ENCODE results near the gene MTNR1A.

Gene MTNR1A

GRCh38 chr4:186499467-186499866, 55.9 kb downstream of the MTNR1A start:
- no peaks in the 10 kb centered on the region for H3K36me3 ChIP-seq
- no peak for TF ChIP-seq CTCF (IDR thresholded peaks at IDR 0.05; ENCODE audit: low read depth, low read length)
- no peaks in the 10 kb centered on the region for H3K9me3 ChIP-seq
- no peaks in the 10 kb centered on the region for H3K4me1 ChIP-seq
- no peak for DNase-seq
- H3K27me3 ChIP-seq = no peaks in the 10 kb centered on the region
- H3K4me3 ChIP-seq (ENCODE audit: low read depth, low read length) = no peak overlapping the region

GRCh38 chr4:186497043-186497442, 58.3 kb downstream of the MTNR1A start:
- no peak for DNase-seq
- Histone ChIP-seq H3K4me1 (no peaks in the 10 kb centered on the region), H3K27me3 (no peaks in the 10 kb centered on the region), H3K9me3 (no peaks in the 10 kb centered on the region), H3K4me3 (ENCODE audit: low read depth, low read length) (no peak overlapping the region), H3K36me3 (no peaks in the 10 kb centered on the region)
- no peak for TF ChIP-seq CTCF (IDR thresholded peaks at IDR 0.05; ENCODE audit: low read depth, low read length)

GRCh38 chr4:186494496-186494895, 60.9 kb downstream of the MTNR1A start:
- no peak for TF ChIP-seq CTCF (IDR thresholded peaks at IDR 0.05; ENCODE audit: low read depth, low read length)
- no peak for DNase-seq
- no peak overlapping the region for H3K4me3 ChIP-seq (ENCODE audit: low read depth, low read length)
- H3K27me3 ChIP-seq = no peaks in the 10 kb centered on the region
- H3K36me3 ChIP-seq = no peaks in the 10 kb centered on the region
- no peaks in the 10 kb centered on the region for H3K9me3 ChIP-seq
- no peaks in the 10 kb centered on the region for H3K4me1 ChIP-seq

- Histone ChIP-seq H3K36me3 (no peaks in the 10 kb centered on the region), H3K9me3 (no peaks in the 10 kb centered on the region)
- TF ChIP-seq CTCF (IDR thresholded peaks at IDR 0.05; ENCODE audit: low read depth, low read length) = no peak
These were observed 67.6 kb downstream of the MTNR1A start for GRCh38 chr4:186487726-186488125.

GRCh38 chr4:186486172-186486571, 69.2 kb downstream of the MTNR1A start:
- Histone ChIP-seq H3K4me3 (ENCODE audit: low read depth, low read length) (peak overlapping the region; percentile 39), H3K9me3 (no peaks in the 10 kb centered on the region), H3K4me1 (no peaks in the 10 kb centered on the region), H3K27me3 (no peaks in the 10 kb centered on the region), H3K36me3 (no peaks in the 10 kb centered on the region)
- no peak for TF ChIP-seq CTCF (IDR thresholded peaks at IDR 0.05; ENCODE audit: low read depth, low read length)
- DNase-seq = no peak

More at GRCh38 chr4:186487726-186488125, 67.6 kb downstream of the MTNR1A start:
- no peaks in the 10 kb centered on the region for H3K27me3 ChIP-seq
- no peak overlapping the region for H3K4me3 ChIP-seq (ENCODE audit: low read depth, low read length)
- no peak for DNase-seq
- H3K4me1 ChIP-seq = no peaks in the 10 kb centered on the region

- TF ChIP-seq CTCF (IDR thresholded peaks at IDR 0.05; ENCODE audit: low read depth, low read length) = no peak
- peak; percentile 29 for DNase-seq
- Histone ChIP-seq H3K9me3 (no peaks in the 10 kb centered on the region), H3K4me1 (no peaks in the 10 kb centered on the region), H3K4me3 (ENCODE audit: low read depth, low read length) (peak overlapping the region; percentile 39), H3K36me3 (no peaks in the 10 kb centered on the region), H3K27me3 (no peaks in the 10 kb centered on the region)
These were observed 69.8 kb downstream of the MTNR1A start for GRCh38 chr4:186485561-186486062.

All from BE2C (cell line).